Panc1 (cell line): ENCODE results near the gene SNRPD3.

Source experiments
- POLR2AphosphoS5 ChIP-seq: IDR thresholded peaks from 2 replicates; pipeline ENCODE4 v1.6.1; 2012; ENCODE audit warnings: mild to moderate bottlenecking, low read depth, low read length, moderate library complexity
- TCF7L2 ChIP-seq: IDR thresholded peaks from 2 replicates; pipeline ENCODE4 v1.6.1; 2011; ENCODE audit warnings: mild to moderate bottlenecking, low read depth, low read length, inconsistent platforms
- TF ChIP-seq, protein P1 (sequence below): fragments of 450-650 bp; IDR thresholded peaks from 2 replicates; pipeline ENCODE4 v1.5.1; 2017; ENCODE audit warnings: mild to moderate bottlenecking
- TF ChIP-seq, protein P2 (sequence below), 2 experiments: IDR thresholded peaks; 2 replicates each; pipeline ENCODE4 v1.6.1; 2011 to 2012; ENCODE audit warnings: low read depth in 2 of 2, control low read depth in 1 of 2, low read length in 1 of 2, mild to moderate bottlenecking in 1 of 2, moderate library complexity in 1 of 2; ENCODE audit not compliant: insufficient read depth in 1 of 2

DNA sequence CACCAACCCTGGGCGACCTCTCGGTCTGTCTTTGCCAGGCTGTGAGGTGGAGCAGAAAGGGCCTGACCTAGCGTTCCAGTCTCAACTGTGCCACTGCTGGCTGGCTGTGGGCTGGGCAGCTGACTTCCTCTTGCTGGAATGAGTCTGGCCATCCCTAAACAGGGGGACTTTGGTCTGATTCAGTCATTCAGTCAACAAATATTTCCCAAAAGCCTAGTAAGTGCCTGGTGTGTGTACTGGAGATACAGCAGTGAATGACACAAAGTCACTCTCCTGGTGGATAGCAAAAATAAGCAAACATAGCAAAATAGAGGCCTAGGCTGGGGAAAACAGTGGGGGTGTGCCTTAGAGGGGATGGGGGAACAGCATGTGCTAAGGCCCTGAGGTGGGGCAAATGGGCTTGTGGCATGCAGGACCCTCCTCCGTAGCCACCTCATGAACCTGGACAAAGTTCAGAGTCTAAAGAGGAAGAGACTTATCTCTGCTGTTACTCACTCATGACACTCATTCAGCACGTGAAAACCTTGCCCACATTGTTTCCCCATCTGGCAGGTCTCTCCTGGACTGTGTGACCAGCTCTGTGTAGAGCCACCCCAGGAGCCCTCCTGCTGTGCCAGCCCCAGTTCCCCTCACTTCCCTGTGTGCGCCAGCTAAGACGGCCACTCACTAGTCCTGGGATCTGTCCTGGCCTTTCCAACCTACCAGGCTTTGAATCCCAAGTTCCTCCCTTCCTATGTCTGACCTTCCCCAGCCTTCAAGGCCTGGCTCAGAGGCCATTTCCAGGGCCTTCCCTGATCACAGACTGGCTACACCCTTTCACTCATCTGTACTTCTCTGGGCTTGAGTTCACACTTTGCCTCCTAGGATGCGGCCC, 5.5 kb upstream of the SNRPD3 start:
- TF ChIP-seq POLR2AphosphoS5 (no peak), TCF7L2 (no peak)
- TF ChIP-seq, protein P1, sequence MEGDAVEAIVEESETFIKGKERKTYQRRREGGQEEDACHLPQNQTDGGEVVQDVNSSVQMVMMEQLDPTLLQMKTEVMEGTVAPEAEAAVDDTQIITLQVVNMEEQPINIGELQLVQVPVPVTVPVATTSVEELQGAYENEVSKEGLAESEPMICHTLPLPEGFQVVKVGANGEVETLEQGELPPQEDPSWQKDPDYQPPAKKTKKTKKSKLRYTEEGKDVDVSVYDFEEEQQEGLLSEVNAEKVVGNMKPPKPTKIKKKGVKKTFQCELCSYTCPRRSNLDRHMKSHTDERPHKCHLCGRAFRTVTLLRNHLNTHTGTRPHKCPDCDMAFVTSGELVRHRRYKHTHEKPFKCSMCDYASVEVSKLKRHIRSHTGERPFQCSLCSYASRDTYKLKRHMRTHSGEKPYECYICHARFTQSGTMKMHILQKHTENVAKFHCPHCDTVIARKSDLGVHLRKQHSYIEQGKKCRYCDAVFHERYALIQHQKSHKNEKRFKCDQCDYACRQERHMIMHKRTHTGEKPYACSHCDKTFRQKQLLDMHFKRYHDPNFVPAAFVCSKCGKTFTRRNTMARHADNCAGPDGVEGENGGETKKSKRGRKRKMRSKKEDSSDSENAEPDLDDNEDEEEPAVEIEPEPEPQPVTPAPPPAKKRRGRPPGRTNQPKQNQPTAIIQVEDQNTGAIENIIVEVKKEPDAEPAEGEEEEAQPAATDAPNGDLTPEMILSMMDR: no peak
- TF ChIP-seq, protein P2, sequence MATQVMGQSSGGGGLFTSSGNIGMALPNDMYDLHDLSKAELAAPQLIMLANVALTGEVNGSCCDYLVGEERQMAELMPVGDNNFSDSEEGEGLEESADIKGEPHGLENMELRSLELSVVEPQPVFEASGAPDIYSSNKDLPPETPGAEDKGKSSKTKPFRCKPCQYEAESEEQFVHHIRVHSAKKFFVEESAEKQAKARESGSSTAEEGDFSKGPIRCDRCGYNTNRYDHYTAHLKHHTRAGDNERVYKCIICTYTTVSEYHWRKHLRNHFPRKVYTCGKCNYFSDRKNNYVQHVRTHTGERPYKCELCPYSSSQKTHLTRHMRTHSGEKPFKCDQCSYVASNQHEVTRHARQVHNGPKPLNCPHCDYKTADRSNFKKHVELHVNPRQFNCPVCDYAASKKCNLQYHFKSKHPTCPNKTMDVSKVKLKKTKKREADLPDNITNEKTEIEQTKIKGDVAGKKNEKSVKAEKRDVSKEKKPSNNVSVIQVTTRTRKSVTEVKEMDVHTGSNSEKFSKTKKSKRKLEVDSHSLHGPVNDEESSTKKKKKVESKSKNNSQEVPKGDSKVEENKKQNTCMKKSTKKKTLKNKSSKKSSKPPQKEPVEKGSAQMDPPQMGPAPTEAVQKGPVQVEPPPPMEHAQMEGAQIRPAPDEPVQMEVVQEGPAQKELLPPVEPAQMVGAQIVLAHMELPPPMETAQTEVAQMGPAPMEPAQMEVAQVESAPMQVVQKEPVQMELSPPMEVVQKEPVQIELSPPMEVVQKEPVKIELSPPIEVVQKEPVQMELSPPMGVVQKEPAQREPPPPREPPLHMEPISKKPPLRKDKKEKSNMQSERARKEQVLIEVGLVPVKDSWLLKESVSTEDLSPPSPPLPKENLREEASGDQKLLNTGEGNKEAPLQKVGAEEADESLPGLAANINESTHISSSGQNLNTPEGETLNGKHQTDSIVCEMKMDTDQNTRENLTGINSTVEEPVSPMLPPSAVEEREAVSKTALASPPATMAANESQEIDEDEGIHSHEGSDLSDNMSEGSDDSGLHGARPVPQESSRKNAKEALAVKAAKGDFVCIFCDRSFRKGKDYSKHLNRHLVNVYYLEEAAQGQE (IDR thresholded peaks at IDR 0.05; ENCODE audit: insufficient read depth in 1 of 2, low read depth in 2 of 2, low read length in 1 of 2): no peak
